ENCODE results near the gene FUBP3. TPM values are rescaled to one million over a fixed set of nuclear protein-coding genes. Genes with fewer than 3 reads are reported as not detected.
"Not testable (repeated sequence)": the region's sequence is repeated elsewhere in the genome, so short reads cannot be mapped to it uniquely, and the experiment has no call there.

The FUBP3 gene
- total and polyA plus RNA-seq, 3 donors from 2014 or later, result 59.4 to 88.7 (median 85.3) TPM

DNA sequence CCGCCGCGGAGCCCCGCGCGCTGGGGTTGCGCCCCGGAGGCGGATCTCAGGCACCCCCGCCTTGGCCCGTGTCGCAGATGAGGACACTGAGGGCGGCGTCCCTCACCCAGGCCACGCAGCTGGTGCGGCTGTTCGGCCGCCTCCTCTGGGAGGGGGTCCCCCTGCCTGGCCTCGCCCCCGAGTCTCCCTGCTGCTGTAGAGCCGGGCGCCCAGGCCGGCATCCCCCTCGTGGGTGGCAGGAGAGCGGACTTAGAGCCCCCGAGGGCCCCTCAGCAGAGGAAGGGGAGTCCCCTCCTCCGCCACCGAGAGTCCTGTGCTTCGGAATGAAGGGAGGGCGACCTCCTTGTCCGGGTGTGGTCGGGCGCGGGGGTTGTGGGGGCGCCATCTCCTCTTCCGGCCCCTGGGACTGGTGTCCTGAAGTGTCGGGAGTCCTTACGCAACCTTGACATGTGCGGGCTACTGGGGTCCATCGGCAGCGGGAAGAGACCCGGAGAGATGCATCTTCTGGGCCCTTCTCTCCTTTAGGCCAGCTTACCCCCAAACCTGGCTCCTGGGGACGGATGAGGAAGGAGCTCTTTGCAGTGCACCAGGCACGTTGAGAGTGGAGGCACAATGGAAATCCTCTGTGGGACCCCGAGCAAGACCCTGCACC lies 102.5 kb downstream of the FUBP3 start:
- no peak for DNase-seq
- Histone ChIP-seq H3K27me3 (no peaks in the 10 kb centered on the region), H3K4me1 (peaks cover 8% of the 10 kb centered on the region), H3K4me3 (peak overlapping the region; percentile 48 to 58), H3K27ac (no peak overlapping the region), H3K9me3 (no peaks in the 10 kb centered on the region), H3K36me3 (ENCODE audit: low read depth, missing control alignments) (no peaks in the 10 kb centered on the region)
- intact Hi-C loops (cut with DNase I; ENCODE audit: low total_unique reads), result loop anchor here (2.0 kb wide), 1 partner anchor 221 kb away; no protein-coding TSS in a partner anchor
- TF ChIP-seq CTCF (IDR thresholded peaks at IDR 0.05) (no peak), POLR2A (IDR thresholded peaks at IDR 0.05) (no peak)
- 1 to 2% methylated on average over 6 to 16 of the region's 45 CpGs for WGBS, 2 donors

- no peaks in the 10 kb centered on the region for H3K36me3 ChIP-seq (ENCODE audit: low read depth, missing control alignments)
- intact Hi-C loops (cut with DNase I; ENCODE audit: low total_unique reads), result loop anchor here (2.0 kb wide), 1 partner anchor 222 kb away; no protein-coding TSS in a partner anchor
- no peaks in the 10 kb centered on the region for H3K27me3 ChIP-seq
- WGBS, 2 donors, result 5% methylated on average over 21 to 22 of the region's 22 CpGs
- H3K27ac ChIP-seq, result no peak overlapping the region
- peak overlapping the region; percentile 48 to 58 for H3K4me3 ChIP-seq
- peak; percentile 87 for DNase-seq
- TF ChIP-seq CTCF (IDR thresholded peaks at IDR 0.05), result peak; percentile 74 to 84 (median 78)
- no peak for TF ChIP-seq POLR2A (IDR thresholded peaks at IDR 0.05)
- H3K4me1 ChIP-seq, result peaks cover 8% of the 10 kb centered on the region
- H3K9me3 ChIP-seq, result no peaks in the 10 kb centered on the region
Measured at GRCh38 chr9:130682421-130683121, 103.2 kb downstream of the FUBP3 start.

GRCh38 chr9:130685104-130685503 lies 105.7 kb downstream of the FUBP3 start:
- intact Hi-C loops (cut with DNase I; ENCODE audit: low total_unique reads), result no loop called here
- no peak for DNase-seq

DNA sequence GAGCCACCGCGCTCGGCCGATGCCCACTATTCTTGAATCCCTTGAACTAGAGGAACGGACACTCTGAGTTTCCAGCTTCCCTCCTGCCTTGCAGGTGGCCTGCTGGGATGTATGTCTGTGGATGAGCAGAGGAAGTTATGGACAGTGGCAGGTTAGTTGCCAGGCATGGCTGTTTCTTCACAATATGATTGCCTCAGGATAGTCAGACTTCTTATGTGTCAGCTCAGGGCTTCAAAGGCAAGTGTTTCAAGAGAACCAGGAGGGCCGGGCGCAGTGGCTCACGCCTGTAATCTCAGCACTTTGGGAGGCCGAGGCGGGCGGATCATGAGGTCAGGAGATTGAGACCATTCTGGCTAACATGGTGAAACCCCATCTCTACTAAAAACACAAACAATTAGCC lies 106.6 kb downstream of the FUBP3 start:
- H3K27me3 ChIP-seq; DNase-seq; intact Hi-C loops (cut with DNase I; ENCODE audit: low total_unique reads); H3K9me3 ChIP-seq; H3K27ac ChIP-seq; H3K4me3 ChIP-seq; H3K36me3 ChIP-seq (ENCODE audit: low read depth, missing control alignments): not testable (repeated sequence)
- WGBS, 2 donors, result 95 to 96% methylated on average over 5 to 11 of the region's 11 CpGs
- peaks cover 13% of the 10 kb centered on the region for H3K4me1 ChIP-seq

More at GRCh38 chr9:130685104-130685503, 105.7 kb downstream of the FUBP3 start:
- no peaks in the 10 kb centered on the region for H3K9me3 ChIP-seq
- H3K4me3 ChIP-seq, result no peak overlapping the region
- no peaks in the 10 kb centered on the region for H3K27me3 ChIP-seq
- TF ChIP-seq CTCF (IDR thresholded peaks at IDR 0.05) (no peak), POLR2A (IDR thresholded peaks at IDR 0.05) (no peak)
- no peaks in the 10 kb centered on the region for H3K36me3 ChIP-seq (ENCODE audit: low read depth, missing control alignments)
- peaks cover 8% of the 10 kb centered on the region for H3K4me1 ChIP-seq
- no peak overlapping the region for H3K27ac ChIP-seq

- Histone ChIP-seq H3K4me3 (no peak overlapping the region), H3K4me1 (peaks cover 5% of the 10 kb centered on the region), H3K36me3 (ENCODE audit: low read depth, missing control alignments) (no peaks in the 10 kb centered on the region), H3K27ac (no peak overlapping the region), H3K27me3 (no peaks in the 10 kb centered on the region), H3K9me3 (no peaks in the 10 kb centered on the region)
- intact Hi-C loops (cut with DNase I; ENCODE audit: low total_unique reads), result no loop called here
- WGBS, 2 donors, result 85 to 87% methylated on average over 2 of the region's 2 CpGs
- no peak for TF ChIP-seq CTCF (IDR thresholded peaks at IDR 0.05)
- no peak for TF ChIP-seq POLR2A (IDR thresholded peaks at IDR 0.05)
- DNase-seq, result no peak
Measured at GRCh38 chr9:130687615-130688014, 108.2 kb downstream of the FUBP3 start.

Small RNA genes lying within 50 kb of the gene (microRNA-seq; reads per million reads assigned to microRNA genes)
- gene MIR6856 (ENCODE audit: borderline number of aligned reads in 2 of 2, borderline replicate concordance in 1 of 2), result 0 reads per million in 2 donors

Small RNA genes lying within 50 kb of the gene (small RNA-seq; reads per million reads assigned to genes)
- 0 reads per million in 2 donors for gene MIR6856

Other genes starting within 250 kb of the FUBP3 start
- gene ASS1, start 134.6 kb upstream of the FUBP3 start, total RNA-seq, result 100 to 1,000 TPM in 1 of 2 donors, 10 to 100 TPM in 1; 68.5 to 153 TPM
- gene ASS1, start 134.6 kb upstream of the FUBP3 start, polyA plus RNA-seq (ENCODE audit: insufficient read depth, low read depth, low replicate concordance), result 90.2 TPM
- gene PRDM12, start 85.0 kb downstream of the FUBP3 start, total RNA-seq, result under 1 TPM; 0.68 to 0.71 TPM
- 0.32 TPM for gene PRDM12, start 85.0 kb downstream of the FUBP3 start, polyA plus RNA-seq (ENCODE audit: insufficient read depth, low read depth, low replicate concordance)
- 10 to 100 TPM; 20.3 to 24.7 TPM for gene EXOSC2, start 114.2 kb downstream of the FUBP3 start, total RNA-seq
- gene EXOSC2, start 114.2 kb downstream of the FUBP3 start, polyA plus RNA-seq (ENCODE audit: insufficient read depth, low read depth, low replicate concordance), result 15.3 TPM